ENCODE measurements around the gene LGR6.

GRCh38 chr1:202145068-202145743, 48.4 kb upstream of the LGR6 start:
- TF ChIP-seq LARP7 (IDR thresholded peaks at IDR 0.05) (no peak), ZBTB4 (CRISPR knock-in tag; IDR thresholded peaks at IDR 0.05) (no peak), CHD1 (IDR thresholded peaks at IDR 0.05; ENCODE audit: low read depth, low read length) (no peak)
- TF ChIP-seq, protein P1, sequence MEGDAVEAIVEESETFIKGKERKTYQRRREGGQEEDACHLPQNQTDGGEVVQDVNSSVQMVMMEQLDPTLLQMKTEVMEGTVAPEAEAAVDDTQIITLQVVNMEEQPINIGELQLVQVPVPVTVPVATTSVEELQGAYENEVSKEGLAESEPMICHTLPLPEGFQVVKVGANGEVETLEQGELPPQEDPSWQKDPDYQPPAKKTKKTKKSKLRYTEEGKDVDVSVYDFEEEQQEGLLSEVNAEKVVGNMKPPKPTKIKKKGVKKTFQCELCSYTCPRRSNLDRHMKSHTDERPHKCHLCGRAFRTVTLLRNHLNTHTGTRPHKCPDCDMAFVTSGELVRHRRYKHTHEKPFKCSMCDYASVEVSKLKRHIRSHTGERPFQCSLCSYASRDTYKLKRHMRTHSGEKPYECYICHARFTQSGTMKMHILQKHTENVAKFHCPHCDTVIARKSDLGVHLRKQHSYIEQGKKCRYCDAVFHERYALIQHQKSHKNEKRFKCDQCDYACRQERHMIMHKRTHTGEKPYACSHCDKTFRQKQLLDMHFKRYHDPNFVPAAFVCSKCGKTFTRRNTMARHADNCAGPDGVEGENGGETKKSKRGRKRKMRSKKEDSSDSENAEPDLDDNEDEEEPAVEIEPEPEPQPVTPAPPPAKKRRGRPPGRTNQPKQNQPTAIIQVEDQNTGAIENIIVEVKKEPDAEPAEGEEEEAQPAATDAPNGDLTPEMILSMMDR (IDR thresholded peaks at IDR 0.05 in 2 of 3, conservative IDR thresholded peaks at IDR 0.05 in 1 of 3; ENCODE audit: control insufficient read depth in 2 of 3, extremely low read depth in 1 of 3, insufficient read depth in 1 of 3, low read depth in 3 of 3, low read length in 3 of 3), result no peak
